H9 (cell line): ENCODE data around the gene CLCNKA. TPM values are rescaled to one million over a fixed set of nuclear protein-coding genes. Genes with fewer than 3 reads are reported as not detected.

Experiments used
- DNase-seq: peaks from one replicate; pipeline ENCODE4 v3.0.0-alpha.2; 2017
- H2AFZ ChIP-seq: one replicate; pipeline ENCODE4 v1.6.1; 2013; ENCODE audit warnings: mild to moderate bottlenecking, low read length, control low read depth, moderate library complexity
- H2AK5ac ChIP-seq: 2 replicates; pipeline ENCODE4 v1.6.1; 2013; ENCODE audit warnings: low read length, control low read depth, mixed read lengths; ENCODE audit not compliant: insufficient read length
- H2BK120ac ChIP-seq: one replicate; pipeline ENCODE4 v1.6.1; 2013; ENCODE audit warnings: low read depth, mild to moderate bottlenecking, low read length, control low read depth, inconsistent platforms; ENCODE audit not compliant: poor library complexity, severe bottlenecking
- H2BK12ac ChIP-seq: 2 replicates; pipeline ENCODE4 v1.6.1; 2013; ENCODE audit warnings: low read length, control low read depth, mixed read lengths, low read depth; ENCODE audit not compliant: insufficient read length
- H2BK15ac ChIP-seq: 2 replicates; pipeline ENCODE4 v1.6.1; 2013; ENCODE audit warnings: low read depth, low read length, control low read depth
- H2BK20ac ChIP-seq: one replicate; pipeline ENCODE4 v1.6.1; 2013; ENCODE audit warnings: low read depth, mild to moderate bottlenecking, low read length, control low read depth, inconsistent platforms; ENCODE audit not compliant: poor library complexity, severe bottlenecking
- H2BK5ac ChIP-seq: 2 replicates; pipeline ENCODE4 v1.6.1; 2013; ENCODE audit warnings: low read length, control low read depth, mixed read lengths; ENCODE audit not compliant: insufficient read length
- H3K14ac ChIP-seq: 2 replicates; pipeline ENCODE4 v1.6.1; 2013; ENCODE audit warnings: low read length, control low read depth; ENCODE audit not compliant: insufficient read depth
- H3K18ac ChIP-seq: 2 replicates; pipeline ENCODE4 v1.6.1; 2013; ENCODE audit warnings: low read depth, mild to moderate bottlenecking, mixed read lengths, low read length, control low read depth; ENCODE audit not compliant: insufficient read length
- H3K23ac ChIP-seq: 2 replicates; pipeline ENCODE4 v1.6.1; 2013; ENCODE audit warnings: low read length, control low read depth, mixed read lengths, low read depth; ENCODE audit not compliant: insufficient read length
- H3K23me2 ChIP-seq: 2 replicates; pipeline ENCODE4 v1.6.1; 2013; ENCODE audit warnings: low read depth, mild to moderate bottlenecking, mixed read lengths, low read length, control low read depth; ENCODE audit not compliant: insufficient read length, poor library complexity, severe bottlenecking
- H3K27ac ChIP-seq: 2 replicates; pipeline ENCODE4 v1.5.1; 2013; ENCODE audit warnings: low read length, control low read depth, mixed read lengths, low read depth; ENCODE audit not compliant: insufficient read length
- H3K27me3 ChIP-seq: 2 replicates; pipeline ENCODE4 v1.6.1; 2013; ENCODE audit warnings: low read length, control low read depth, inconsistent platforms; ENCODE audit not compliant: insufficient read depth
- H3K4ac ChIP-seq: 2 replicates; pipeline ENCODE4 v1.6.1; 2013; ENCODE audit warnings: low read depth, mild to moderate bottlenecking, control low read depth, inconsistent platforms, low read length, moderate library complexity
- H3K4me1 ChIP-seq: 2 replicates; pipeline ENCODE4 v1.6.1; 2013; ENCODE audit warnings: low read length, control low read depth, inconsistent platforms; ENCODE audit not compliant: insufficient read depth
- H3K4me2 ChIP-seq: 2 replicates; pipeline ENCODE4 v1.6.1; 2013; ENCODE audit warnings: low read length, control low read depth, mixed read lengths; ENCODE audit not compliant: insufficient read length, insufficient read depth
- H3K56ac ChIP-seq: 2 replicates; pipeline ENCODE4 v1.6.1; 2013; ENCODE audit warnings: low read depth, mild to moderate bottlenecking, mixed read lengths, low read length, control low read depth; ENCODE audit not compliant: insufficient read length
- H3K79me1 ChIP-seq: 2 replicates; pipeline ENCODE4 v1.6.1; 2013; ENCODE audit warnings: low read depth, mild to moderate bottlenecking, moderate library complexity, low read length, control low read depth, inconsistent platforms; ENCODE audit not compliant: insufficient read depth, poor library complexity, severe bottlenecking
- H3K79me2 ChIP-seq: 2 replicates; pipeline ENCODE4 v1.6.1; 2013; ENCODE audit warnings: low read length, control low read depth, inconsistent platforms; ENCODE audit not compliant: insufficient read depth
- H3K9ac ChIP-seq: 2 replicates; pipeline ENCODE4 v1.6.1; 2013; ENCODE audit warnings: low read length, control low read depth, mixed read lengths; ENCODE audit not compliant: insufficient read length; ENCODE audit errors: extremely low read depth
- H3K9me3 ChIP-seq: one replicate; pipeline ENCODE4 v1.6.1; 2013; ENCODE audit warnings: low read depth, low read length, inconsistent platforms; ENCODE audit not compliant: control insufficient read depth
- H3T11ph ChIP-seq: one replicate; pipeline ENCODE4 v1.6.1; 2013; ENCODE audit warnings: mild to moderate bottlenecking, low read length, control low read depth, inconsistent platforms
- H4K20me1 ChIP-seq: one replicate; pipeline ENCODE4 v1.6.1; 2013; ENCODE audit not compliant: control insufficient read depth, insufficient read length, insufficient read depth
- H4K5ac ChIP-seq: 2 replicates; pipeline ENCODE4 v1.6.1; 2013; ENCODE audit warnings: low read depth, mild to moderate bottlenecking, mixed read lengths, low read length, control low read depth; ENCODE audit not compliant: insufficient read length
- H4K8ac ChIP-seq: replicated peaks from 2 replicates; pipeline ENCODE4 v1.6.1; 2013; ENCODE audit warnings: low read length, control low read depth, mixed read lengths, low read depth; ENCODE audit not compliant: insufficient read length
- H4K91ac ChIP-seq: 2 replicates; pipeline ENCODE4 v1.6.1; 2013; ENCODE audit warnings: low read depth, mild to moderate bottlenecking, moderate library complexity, mixed read lengths, low read length, control low read depth; ENCODE audit not compliant: insufficient read length
- H3K27ac Mint-ChIP-seq, 3 experiments: 2 replicates in 2 of 3; 3 replicates in 1 of 3; pipeline ENCODE4 v1.8.0; 2020 to 2021; ENCODE audit warnings: mixed read lengths in 3 of 3, mild to moderate bottlenecking in 1 of 3, moderate library complexity in 1 of 3
- H3K27me3 Mint-ChIP-seq: 2 replicates; pipeline ENCODE4 v1.8.0; 2021; ENCODE audit warnings: low read depth, mild to moderate bottlenecking, moderate library complexity, mixed read lengths
- H3K36me3 Mint-ChIP-seq, 3 experiments: 2 replicates in 2 of 3; 3 replicates in 1 of 3; pipeline ENCODE4 v1.8.0; 2020 to 2021; ENCODE audit warnings: low read depth in 3 of 3, mixed read lengths in 3 of 3; ENCODE audit not compliant: insufficient read depth in 1 of 3
- H3K4me1 Mint-ChIP-seq, 2 experiments: 2 replicates each; pipeline ENCODE4 v1.8.0; 2020; ENCODE audit warnings: mixed read lengths in 2 of 2
- H3K4me3 Mint-ChIP-seq, 2 experiments: 2 replicates in 1 of 2; 3 replicates in 1 of 2; pipeline ENCODE4 v1.8.0; 2020 to 2021; ENCODE audit warnings: mild to moderate bottlenecking in 2 of 2, mixed read lengths in 2 of 2, moderate library complexity in 1 of 2
- H3K9me3 Mint-ChIP-seq, 2 experiments: 2 replicates in 1 of 2; 3 replicates in 1 of 2; pipeline ENCODE4 v1.8.0; 2020; ENCODE audit warnings: mild to moderate bottlenecking in 2 of 2, mixed read lengths in 2 of 2, moderate library complexity in 1 of 2
- WGBS: extraction: QIAGEN DNeasy Blood & Tissue Kit; methylation state at CpG from one replicate; pipeline ENCODE4 v1.1.7; 2013; ENCODE audit warnings: missing lambda C conversion rate, low lambda C conversion rate, mixed read lengths; ENCODE audit not compliant: insufficient read length; ENCODE audit errors: extremely low coverage; 5-methylcytosine and 5-hydroxymethylcytosine counted together
- total RNA-seq: library from RNA; stranded (reverse); gene quantifications from 2 replicates; pipeline ENCODE4 v1.2.1, GENCODE V29; 2021
- TF ChIP-seq, protein P1 (sequence below): fragments of 200-600 bp; sonication (generic); conservative IDR thresholded peaks from 3 replicates; pipeline ENCODE4 v1.8.0; 2021; ENCODE audit warnings: antibody characterized with exemption, mild to moderate bottlenecking

The CLCNKA gene
- total RNA-seq, 1 experiment from 2014 or later: 0.98 TPM

- H2BK120ac ChIP-seq: no peak overlapping the region
- H3K4ac ChIP-seq: no peak overlapping the region
- H3K56ac ChIP-seq: no peak overlapping the region
- no peak overlapping the region for H2BK20ac ChIP-seq
- H3K36me3 Mint-ChIP-seq: no peaks in the 10 kb centered on the region
- H3K27ac ChIP-seq: no peak overlapping the region
- H3K4me1 Mint-ChIP-seq: peaks cover 7 to 10% of the 10 kb centered on the region in 2 experiments; a peak in 1 of 4 replicates
- no peak overlapping the region for H3K14ac ChIP-seq
- H3K79me2 ChIP-seq: no peaks in the 10 kb centered on the region
- no peak overlapping the region for H3K9ac ChIP-seq
- no peak overlapping the region for H2BK5ac ChIP-seq
- no peak overlapping the region for H3K23ac ChIP-seq
- H3K18ac ChIP-seq: no peak overlapping the region
- no peaks in the 10 kb centered on the region for H3K4me1 ChIP-seq
- no peak overlapping the region for H3K27ac Mint-ChIP-seq
- no peaks in the 10 kb centered on the region for H3K27me3 ChIP-seq
- H3K9me3 Mint-ChIP-seq: no peaks in the 10 kb centered on the region
- H4K8ac ChIP-seq: no peak overlapping the region
- H4K91ac ChIP-seq: no peak overlapping the region
- WGBS: no CpG with 5 or more reads among the region's 5 CpGs
- H3K9me3 ChIP-seq: no peaks in the 10 kb centered on the region
- no peaks in the 10 kb centered on the region for H4K20me1 ChIP-seq
- H3K27me3 Mint-ChIP-seq: peaks cover 27% of the 10 kb centered on the region
- no peak overlapping the region for H3T11ph ChIP-seq
- no peak overlapping the region for H3K4me3 Mint-ChIP-seq
- H2BK12ac ChIP-seq: no peak overlapping the region
- H4K5ac ChIP-seq: no peak overlapping the region
- DNase-seq: no peak
- TF ChIP-seq, protein P1, sequence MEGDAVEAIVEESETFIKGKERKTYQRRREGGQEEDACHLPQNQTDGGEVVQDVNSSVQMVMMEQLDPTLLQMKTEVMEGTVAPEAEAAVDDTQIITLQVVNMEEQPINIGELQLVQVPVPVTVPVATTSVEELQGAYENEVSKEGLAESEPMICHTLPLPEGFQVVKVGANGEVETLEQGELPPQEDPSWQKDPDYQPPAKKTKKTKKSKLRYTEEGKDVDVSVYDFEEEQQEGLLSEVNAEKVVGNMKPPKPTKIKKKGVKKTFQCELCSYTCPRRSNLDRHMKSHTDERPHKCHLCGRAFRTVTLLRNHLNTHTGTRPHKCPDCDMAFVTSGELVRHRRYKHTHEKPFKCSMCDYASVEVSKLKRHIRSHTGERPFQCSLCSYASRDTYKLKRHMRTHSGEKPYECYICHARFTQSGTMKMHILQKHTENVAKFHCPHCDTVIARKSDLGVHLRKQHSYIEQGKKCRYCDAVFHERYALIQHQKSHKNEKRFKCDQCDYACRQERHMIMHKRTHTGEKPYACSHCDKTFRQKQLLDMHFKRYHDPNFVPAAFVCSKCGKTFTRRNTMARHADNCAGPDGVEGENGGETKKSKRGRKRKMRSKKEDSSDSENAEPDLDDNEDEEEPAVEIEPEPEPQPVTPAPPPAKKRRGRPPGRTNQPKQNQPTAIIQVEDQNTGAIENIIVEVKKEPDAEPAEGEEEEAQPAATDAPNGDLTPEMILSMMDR: no peak
- H2BK15ac ChIP-seq: no peak overlapping the region
- H3K4me2 ChIP-seq: no peak overlapping the region
- H3K23me2 ChIP-seq: no peaks in the 10 kb centered on the region
- no peaks in the 10 kb centered on the region for H3K79me1 ChIP-seq
- H2AFZ ChIP-seq: no peak overlapping the region
- no peak overlapping the region for H2AK5ac ChIP-seq
Observed at GRCh38 chr1:16005597-16005996, 16.2 kb upstream of the CLCNKA start.
